Mucosa of descending colon (tissue), 3 donors: Measurements from ENCODE around the gene DYNLL1. TPM values are rescaled to one million over a fixed set of nuclear protein-coding genes. Genes with fewer than 3 reads are reported as not detected.
"Not testable (repeated sequence)": the region's sequence is repeated elsewhere in the genome, so short reads cannot be mapped to it uniquely, and the experiment has no call there.

ENCODE experiments used
- ATAC-seq: fragments of 200-7000 bp; cut with Tn5 transposase; one replicate; pipeline ENCODE4 v1.9.1; 2020; ENCODE audit warnings: mild to moderate bottlenecking, moderate library complexity
- DNase-seq, 3 donors: peaks; one replicate each; pipeline ENCODE4 v3.0.0-alpha.2; 2020
- H3K36me3 ChIP-seq: fragments of 200-600 bp; one replicate; pipeline ENCODE4 v1.8.0; 2021; ENCODE audit warnings: low read depth, mild to moderate bottlenecking
- H3K4me1 ChIP-seq: fragments of 200-600 bp; one replicate; pipeline ENCODE4 v1.8.0; 2021; ENCODE audit warnings: low read depth, mild to moderate bottlenecking
- H3K4me3 ChIP-seq: fragments of 200-600 bp; one replicate; pipeline ENCODE4 v1.8.0; 2021; ENCODE audit warnings: mild to moderate bottlenecking
- H3K9me3 ChIP-seq: fragments of 200-600 bp; one replicate; pipeline ENCODE4 v1.8.0; 2021; ENCODE audit warnings: mild to moderate bottlenecking
- CTCF ChIP-seq: fragments of 200-600 bp; IDR thresholded peaks from one replicate; pipeline ENCODE4 v1.8.0; 2022; ENCODE audit warnings: antibody characterized with exemption, mild to moderate bottlenecking
- intact Hi-C, 2 donors: fragments of 100-400 bp; cut with DNase I in 1 of 2; cut with micrococcal nuclease in 1 of 2; formaldehyde crosslinking; loops; one replicate each; pipeline versions ENCODE4 v1.11.0 to v1.11.1; 2022; cut with DNase I, micrococcal nuclease
- total RNA-seq, 3 donors: library from RNA; stranded (reverse); fragmentation: NEBNext Ultra II Directional in 2 of 3; extraction: Animal tissue kit (Norgen Biotek cat#: 25700) in 2 of 3; gene quantifications; one replicate each; pipeline versions ENCODE4 v1.2.1 to v1.2.4, GENCODE V29; 2021 to 2023
- donor health status: DM: no; HTN: no; CAD: no; lungs with moderate emphysema.
- donor health status: DM: no; HTN: no; CAD: no.
- donor health status: DM: no; HTN: yes; CAD: no.

DYNLL1 gene
- total RNA-seq, 3 donors from 2014 or later, result 309 to 343 (median 309) TPM

- no peaks in the 10 kb centered on the region for H3K4me1 ChIP-seq
These were observed 12.6 kb downstream of the DYNLL1 start for GRCh38 chr12:120508537-120508936.

GRCh38 chr12:120514002-120514401, 18.1 kb downstream of the DYNLL1 start:
- no peaks in the 10 kb centered on the region for H3K9me3 ChIP-seq
- H3K36me3 ChIP-seq, result no peaks in the 10 kb centered on the region
- ATAC-seq (no peak), DNase-seq (no peak)
- intact Hi-C loops, result no loop called here
- no peak overlapping the region for H3K4me3 ChIP-seq
- no peaks in the 10 kb centered on the region for H3K4me1 ChIP-seq
- TF ChIP-seq CTCF, result no peak

More at GRCh38 chr12:120508537-120508936, 12.6 kb downstream of the DYNLL1 start:
- Histone ChIP-seq H3K4me3 (no peak overlapping the region), H3K9me3 (no peaks in the 10 kb centered on the region), H3K36me3 (peaks cover 3% of the 10 kb centered on the region)
- no peak for TF ChIP-seq CTCF
- intact Hi-C loops, result no loop called here
- ATAC-seq (peak; percentile 73), DNase-seq (no peak)

GRCh38 chr12:120515496-120515895, 19.6 kb downstream of the DYNLL1 start:
- ATAC-seq (no peak), DNase-seq (no peak)
- Histone ChIP-seq H3K9me3 (no peaks in the 10 kb centered on the region), H3K4me3 (no peak overlapping the region), H3K36me3 (no peaks in the 10 kb centered on the region), H3K4me1 (no peaks in the 10 kb centered on the region)
- no peak for TF ChIP-seq CTCF
- intact Hi-C loops, result no loop called here

GRCh38 chr12:120519324-120519723, 23.4 kb downstream of the DYNLL1 start:
- H3K9me3 ChIP-seq, intact Hi-C loops, H3K36me3 ChIP-seq, DNase-seq, H3K4me1 ChIP-seq, H3K4me3 ChIP-seq, ATAC-seq: not testable (repeated sequence)

GRCh38 chr12:120522568-120522967, 26.7 kb downstream of the DYNLL1 start:
- Histone ChIP-seq H3K9me3 (no peaks in the 10 kb centered on the region), H3K36me3 (no peaks in the 10 kb centered on the region), H3K4me3 (no peak overlapping the region), H3K4me1 (no peaks in the 10 kb centered on the region)
- no peak for ATAC-seq
- no peak for TF ChIP-seq CTCF
- intact Hi-C loops, result no loop called here
- DNase-seq, result no peak

GRCh38 chr12:120528861-120529525, 33.1 kb downstream of the DYNLL1 start, which contains the start of gene COQ5:
Gene COQ5 (minus strand): TSS chr12:120529158. CDS start chr12:120529141, 17 bp downstream.
- intact Hi-C loops, result no loop called here
- Histone ChIP-seq H3K9me3 (no peaks in the 10 kb centered on the region), H3K36me3 (no peaks in the 10 kb centered on the region), H3K4me3 (peak within 1 kb of the TSS; percentile 46), H3K4me1 (peaks cover 6% of the 10 kb centered on the region)
- ATAC-seq (peak; percentile 95), DNase-seq (peak; percentile 93 to 96 (median 93))
- no peak for TF ChIP-seq CTCF
